ENCODE measurements around the gene SERPINA1. TPM values are rescaled to one million over a fixed set of nuclear protein-coding genes. Genes with fewer than 3 reads are reported as not detected.
"Not testable (repeated sequence)": the region's sequence is repeated elsewhere in the genome, so short reads cannot be mapped to it uniquely, and the experiment has no call there.

SERPINA1 gene
- total RNA-seq, 2 donors from 2014 or later, result 15.2 to 22.4 TPM

GRCh38 chr14:94370524-94370910 is 17.9 kb downstream of the SERPINA1 start:
- Histone ChIP-seq H3K27me3 (replicated peaks; ENCODE audit: insufficient read depth) (no peaks in the 10 kb centered on the region), H3K4me3 (no peak overlapping the region), H3K36me3 (no peaks in the 10 kb centered on the region), H3K9me3 (no peaks in the 10 kb centered on the region), H3K27ac (no peak overlapping the region), H3K4me1 (ENCODE audit: control insufficient read depth in 1 of 2, low read depth in 2 of 2) (no peaks in the 10 kb centered on the region)
- ATAC-seq (ENCODE audit: insufficient number of reproducible peaks, low FRiP score, low read depth), result no peak
- TF ChIP-seq CTCF (IDR thresholded peaks at IDR 0.05), result no peak
- no peak for DNase-seq (ENCODE audit: low spot score)

GRCh38 chr14:94369766-94370523 is 18.5 kb downstream of the SERPINA1 start:
- not testable (repeated sequence) for H3K4me1 ChIP-seq (ENCODE audit: control insufficient read depth in 1 of 2, low read depth in 2 of 2); ATAC-seq (ENCODE audit: insufficient number of reproducible peaks, low FRiP score, low read depth); H3K27me3 ChIP-seq (replicated peaks; ENCODE audit: insufficient read depth); DNase-seq (ENCODE audit: low spot score); H3K27ac ChIP-seq; H3K36me3 ChIP-seq; H3K9me3 ChIP-seq; H3K4me3 ChIP-seq

- Histone ChIP-seq H3K9me3 (no peaks in the 10 kb centered on the region), H3K36me3 (no peaks in the 10 kb centered on the region), H3K27me3 (replicated peaks; ENCODE audit: insufficient read depth) (no peaks in the 10 kb centered on the region), H3K4me3 (no peak overlapping the region), H3K27ac (no peak overlapping the region), H3K4me1 (ENCODE audit: control insufficient read depth in 1 of 2, low read depth in 2 of 2) (no peaks in the 10 kb centered on the region)
- TF ChIP-seq CTCF (IDR thresholded peaks at IDR 0.05), result no peak
- DNase-seq (ENCODE audit: low spot score) (no peak), ATAC-seq (ENCODE audit: insufficient number of reproducible peaks, low FRiP score, low read depth) (no peak)
Measured at GRCh38 chr14:94368956-94369355, 19.4 kb downstream of the SERPINA1 start.

- Histone ChIP-seq H3K4me3 (no peak overlapping the region), H3K27me3 (replicated peaks; ENCODE audit: insufficient read depth) (no peaks in the 10 kb centered on the region), H3K9me3 (no peaks in the 10 kb centered on the region), H3K27ac (no peak overlapping the region), H3K4me1 (ENCODE audit: control insufficient read depth in 1 of 2, low read depth in 2 of 2) (no peaks in the 10 kb centered on the region), H3K36me3 (no peaks in the 10 kb centered on the region)
- no peak for ATAC-seq (ENCODE audit: insufficient number of reproducible peaks, low FRiP score, low read depth)
- no peak for DNase-seq (ENCODE audit: low spot score)
- TF ChIP-seq CTCF (IDR thresholded peaks at IDR 0.05), result no peak
Measured at GRCh38 chr14:94368243-94368590, 20.2 kb downstream of the SERPINA1 start.

- Histone ChIP-seq H3K27me3 (replicated peaks; ENCODE audit: insufficient read depth) (no peaks in the 10 kb centered on the region), H3K36me3 (no peaks in the 10 kb centered on the region), H3K4me1 (ENCODE audit: control insufficient read depth in 1 of 2, low read depth in 2 of 2) (no peaks in the 10 kb centered on the region), H3K27ac (no peak overlapping the region), H3K9me3 (no peaks in the 10 kb centered on the region), H3K4me3 (no peak overlapping the region)
- DNase-seq (ENCODE audit: low spot score) (no peak), ATAC-seq (ENCODE audit: insufficient number of reproducible peaks, low FRiP score, low read depth) (no peak)
- TF ChIP-seq CTCF (IDR thresholded peaks at IDR 0.05), result no peak
Measured at GRCh38 chr14:94367347-94368242, 20.8 kb downstream of the SERPINA1 start.
